MCF 10A (cell line): ENCODE results near the gene DNAH17. TPM values are rescaled to one million over a fixed set of nuclear protein-coding genes. Genes with fewer than 3 reads are reported as not detected.

ENCODE experiments used
- BruUV-seq: library from RNA; stranded (reverse); fragments of 400-500 nt; replicated peaks from 2 replicates; lab custom pipeline; 2021; lab: Mats Ljungman, UMichigan
- CTCF ChIA-PET: fragments of 300-600 bp; sonication (Branson Sonifier 250); formaldehyde crosslinking; extraction: SDS; loops from one replicate; lab custom pipeline; 2021; ENCODE audit warnings: antibody characterized with exemption, inconsistent platforms; lab: Yijun Ruan, JAX
- POLR2A ChIA-PET: fragments of 300-600, 350-650 bp; sonication (Branson Sonifier 250); formaldehyde crosslinking; extraction: SDS; loops from one replicate; lab custom pipeline; 2020; ENCODE audit warnings: antibody characterized with exemption, inconsistent platforms; lab: Yijun Ruan, JAX
- DNase-seq: peaks from one replicate; pipeline ENCODE4 v3.0.0-alpha.2; 2018; ENCODE audit not compliant: unreplicated experiment
- H3K27ac Mint-ChIP-seq: one replicate; pipeline ENCODE4 v1.8.0; 2022; ENCODE audit warnings: mild to moderate bottlenecking, low read depth, mixed read lengths; ENCODE audit not compliant: unreplicated experiment
- H3K27me3 Mint-ChIP-seq: one replicate; pipeline ENCODE4 v1.8.0; 2022; ENCODE audit warnings: mixed read lengths; ENCODE audit not compliant: insufficient read depth, unreplicated experiment
- H3K36me3 Mint-ChIP-seq: one replicate; pipeline ENCODE4 v1.8.0; 2022; ENCODE audit warnings: mild to moderate bottlenecking, moderate library complexity, mixed read lengths; ENCODE audit not compliant: insufficient read depth, unreplicated experiment
- H3K4me1 Mint-ChIP-seq: one replicate; pipeline ENCODE4 v1.8.0; 2022; ENCODE audit warnings: mixed read lengths; ENCODE audit not compliant: insufficient read depth, unreplicated experiment
- H3K4me3 Mint-ChIP-seq: one replicate; pipeline ENCODE4 v1.8.0; 2022; ENCODE audit warnings: mild to moderate bottlenecking, moderate library complexity, mixed read lengths; ENCODE audit not compliant: unreplicated experiment
- H3K9me3 Mint-ChIP-seq: one replicate; pipeline ENCODE4 v1.8.0; 2022; ENCODE audit warnings: mixed read lengths; ENCODE audit not compliant: unreplicated experiment
- CTCF ChIP-seq: fragments of 200-600 bp; IDR thresholded peaks from one replicate; pipeline ENCODE4 v1.8.0; 2022; ENCODE audit warnings: antibody characterized with exemption, mild to moderate bottlenecking; ENCODE audit not compliant: unreplicated experiment
- intact Hi-C: fragments of 100-400 bp; cut with micrococcal nuclease; formaldehyde crosslinking; loops from 2 replicates; pipeline ENCODE4 v1.14.1; 2022
- total RNA-seq: library from RNA; stranded (reverse); gene quantifications from 2 replicates; pipeline ENCODE4 v1.2.3, GENCODE V29; 2022

The DNAH17 gene
- total RNA-seq, 1 experiment from 2014 or later = not detected

GRCh38 chr17:78588258-78589030 lies 11.2 kb upstream of the DNAH17 start:
- ChIA-PET CTCF (no interaction called here), POLR2A (no interaction called here)
- no peak for TF ChIP-seq CTCF
- Mint-ChIP-seq H3K4me3 (no peak overlapping the region), H3K36me3 (no peaks in the 10 kb centered on the region), H3K27me3 (no peaks in the 10 kb centered on the region), H3K9me3 (no peaks in the 10 kb centered on the region), H3K27ac (no peak overlapping the region), H3K4me1 (peaks cover 13% of the 10 kb centered on the region)
- no TSS peak for BruUV-seq
- no peak for DNase-seq
- intact Hi-C loops = no loop called here

DNA sequence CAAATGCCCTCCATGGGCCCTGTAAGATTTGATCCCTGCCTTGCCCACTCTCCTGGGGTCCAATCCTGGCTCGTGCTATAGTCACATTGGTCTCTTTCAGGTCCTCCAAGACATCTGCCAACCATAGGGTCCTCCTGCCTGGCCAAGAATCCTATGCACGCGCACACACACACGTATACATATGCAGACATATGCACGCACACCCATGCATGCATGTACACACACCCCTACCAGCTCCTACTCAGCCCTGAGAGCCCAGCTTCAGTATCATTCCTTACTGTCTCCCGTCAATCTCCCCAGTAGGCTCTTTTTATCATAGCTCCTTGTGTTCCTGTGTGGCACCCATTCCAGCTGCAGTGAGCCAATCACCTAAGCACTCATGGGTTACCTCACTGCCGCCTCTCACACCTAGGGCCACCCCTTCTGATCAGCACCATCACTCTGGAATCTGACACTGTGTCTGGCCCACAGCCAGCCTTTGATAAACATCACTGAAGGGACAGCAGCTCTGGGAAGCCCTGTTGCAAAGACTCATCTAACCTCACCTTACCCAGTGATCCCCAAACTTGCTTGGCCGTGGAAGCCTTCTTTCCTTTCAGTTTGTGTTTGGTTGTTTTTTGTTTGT lies 7.9 kb upstream of the DNAH17 start:
- CTCF ChIA-PET = no interaction called here

GRCh38 chr17:78583091-78583490 lies 5.9 kb upstream of the DNAH17 start:
- H3K36me3 Mint-ChIP-seq = no peaks in the 10 kb centered on the region
- intact Hi-C loops = no loop called here
- CTCF ChIA-PET = interaction anchor here (0.6 kb wide), 1 partner anchor 144 kb away, joined by 3 read pairs; no protein-coding TSS in a partner anchor
- peak; percentile 18 for DNase-seq
- H3K4me1 Mint-ChIP-seq = peaks cover 7% of the 10 kb centered on the region
- H3K4me3 Mint-ChIP-seq = no peak overlapping the region
- TF ChIP-seq CTCF = no peak
- POLR2A ChIA-PET = no interaction called here
- no peaks in the 10 kb centered on the region for H3K9me3 Mint-ChIP-seq
- H3K27me3 Mint-ChIP-seq = no peaks in the 10 kb centered on the region
- no TSS peak for BruUV-seq
- H3K27ac Mint-ChIP-seq = no peak overlapping the region

More for the DNA sequence above, 7.9 kb upstream of the DNAH17 start:
- POLR2A ChIA-PET = no interaction called here
- no TSS peak for BruUV-seq
- peaks cover 7% of the 10 kb centered on the region for H3K4me1 Mint-ChIP-seq
- no peak for DNase-seq
- intact Hi-C loops = no loop called here
- no peak for TF ChIP-seq CTCF
- no peak overlapping the region for H3K4me3 Mint-ChIP-seq
- H3K36me3 Mint-ChIP-seq = no peaks in the 10 kb centered on the region
- no peaks in the 10 kb centered on the region for H3K27me3 Mint-ChIP-seq
- no peaks in the 10 kb centered on the region for H3K9me3 Mint-ChIP-seq
- H3K27ac Mint-ChIP-seq = no peak overlapping the region

DNA sequence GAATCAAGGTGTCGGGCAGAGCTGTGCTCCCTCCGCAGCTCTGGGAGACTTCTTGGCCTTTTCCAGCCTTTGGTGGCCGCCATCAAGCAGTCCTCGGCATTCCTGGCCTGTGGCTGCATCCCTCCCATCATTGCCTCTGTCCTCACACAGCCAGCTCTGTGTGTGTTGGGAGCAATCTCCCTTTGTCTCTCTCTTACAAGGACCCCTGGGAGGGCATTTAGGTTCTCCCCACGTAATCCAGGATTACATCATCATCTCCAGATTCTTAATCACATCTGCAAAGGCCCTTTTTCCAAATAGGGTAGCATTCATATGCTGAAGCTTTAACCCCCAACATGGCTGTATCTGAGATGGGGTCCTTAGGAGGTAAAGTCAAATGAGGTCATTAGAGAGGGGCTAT lies 4.1 kb upstream of the DNAH17 start:
- CTCF ChIA-PET = interaction anchor here (0.7 to 0.8 kb wide), 3 partner anchors 53 to 127 kb away, joined by 3 to 5 read pairs (median 3); no protein-coding TSS in a partner anchor
- intact Hi-C loops = no loop called here
- H3K9me3 Mint-ChIP-seq = no peaks in the 10 kb centered on the region
- no peak for TF ChIP-seq CTCF
- BruUV-seq = no TSS peak
- H3K4me1 Mint-ChIP-seq = peaks cover 7% of the 10 kb centered on the region
- H3K27me3 Mint-ChIP-seq = no peaks in the 10 kb centered on the region
- no peak overlapping the region for H3K27ac Mint-ChIP-seq
- H3K36me3 Mint-ChIP-seq = no peaks in the 10 kb centered on the region
- POLR2A ChIA-PET = interaction anchor here (0.7 kb wide), 2 partner anchors 16 to 1473 kb away, joined by 3 read pairs; no protein-coding TSS in a partner anchor
- no peak for DNase-seq
- H3K4me3 Mint-ChIP-seq = no peak overlapping the region
